WTC11 (cell line): Measurements from ENCODE around the gene TMA16. TPM values are rescaled to one million over a fixed set of nuclear protein-coding genes. Genes with fewer than 3 reads are reported as not detected.

ENCODE experiments used
- ATAC-seq: fragments of 200-7000 bp; cut with Tn5 transposase; 2 replicates; pipeline ENCODE4 v1.10.0; 2021; ENCODE audit warnings: mild to moderate bottlenecking, moderate library complexity
- CTCF ChIA-PET: fragments of 300-600 bp; sonication (Branson Sonifier 250); formaldehyde crosslinking; loops from one replicate; lab custom pipeline; 2021; ENCODE audit warnings: antibody characterized with exemption; lab: Charles Lee
- POLR2A ChIA-PET: fragments of 350-600 bp; sonication (Branson Sonifier 250); formaldehyde crosslinking; loops from one replicate; lab custom pipeline; 2021; ENCODE audit warnings: antibody characterized with exemption; lab: Charles Lee
- DNase-seq: peaks from one replicate; pipeline ENCODE4 v3.0.0; 2021; ENCODE audit warnings: low spot score
- H3K27ac Mint-ChIP-seq: 2 replicates; pipeline ENCODE4 v1.8.0; 2021; ENCODE audit warnings: mixed read lengths
- H3K27me3 Mint-ChIP-seq: 2 replicates; pipeline ENCODE4 v1.8.0; 2021; ENCODE audit warnings: low read depth, mild to moderate bottlenecking, moderate library complexity, mixed read lengths
- H3K36me3 Mint-ChIP-seq: 2 replicates; pipeline ENCODE4 v1.8.0; 2021; ENCODE audit warnings: mixed read lengths
- H3K4me1 Mint-ChIP-seq: 2 replicates; pipeline ENCODE4 v1.8.0; 2022; ENCODE audit warnings: mixed read lengths
- H3K4me3 Mint-ChIP-seq: 2 replicates; pipeline ENCODE4 v1.8.0; 2021; ENCODE audit warnings: mild to moderate bottlenecking, moderate library complexity, mixed read lengths
- H3K9me3 Mint-ChIP-seq: 2 replicates; pipeline ENCODE4 v1.8.0; 2021; ENCODE audit warnings: mixed read lengths
- ATF1 ChIP-seq: sonication (generic); formaldehyde crosslinking; IDR thresholded peaks from 2 replicates; pipeline ENCODE4 v1.8.1; 2023; ENCODE audit warnings: mild to moderate bottlenecking, moderate library complexity, missing genetic modification reagents
- ATF6 ChIP-seq: sonication (generic); formaldehyde crosslinking; IDR thresholded peaks from 2 replicates; pipeline ENCODE4 v1.8.1; 2023; ENCODE audit warnings: mild to moderate bottlenecking, missing genetic modification reagents
- CTCF ChIP-seq: fragments of 200-600 bp; IDR thresholded peaks from 2 replicates; pipeline ENCODE4 v1.8.0; 2022; ENCODE audit warnings: antibody characterized with exemption
- ERG ChIP-seq: fragments of 250-450 bp; sonication (Bioruptor Pico); IDR thresholded peaks from 2 replicates; pipeline ENCODE4 v1.8.0; 2021; ENCODE audit warnings: mild to moderate bottlenecking
- ETV6 ChIP-seq: sonication (generic); formaldehyde crosslinking; IDR thresholded peaks from 2 replicates; pipeline ENCODE4 v1.8.1; 2022; ENCODE audit warnings: mild to moderate bottlenecking, missing genetic modification reagents
- FOXK1 ChIP-seq: sonication (generic); formaldehyde crosslinking; IDR thresholded peaks from 2 replicates; pipeline ENCODE4 v1.8.0; 2022; ENCODE audit warnings: mild to moderate bottlenecking, moderate library complexity, missing genetic modification reagents
- GRHL2 ChIP-seq: fragments of 250-450 bp; sonication (Bioruptor Pico); IDR thresholded peaks from 2 replicates; pipeline ENCODE4 v1.8.0; 2022; ENCODE audit warnings: mild to moderate bottlenecking, moderate library complexity; ENCODE audit not compliant: insufficient replicate concordance, severe bottlenecking
- TP53 ChIP-seq: sonication (generic); formaldehyde crosslinking; IDR thresholded peaks from 2 replicates; pipeline ENCODE4 v1.8.1; 2023; ENCODE audit warnings: mild to moderate bottlenecking, missing genetic modification reagents
- total RNA-seq: library from RNA; stranded (reverse); gene quantifications from 3 replicates; pipeline ENCODE4 v1.2.3, GENCODE V29; 2021
- TF ChIP-seq, protein P1 (sequence below): sonication (generic); formaldehyde crosslinking; IDR thresholded peaks from 2 replicates; pipeline ENCODE4 v1.8.0; 2022; ENCODE audit warnings: missing genetic modification reagents
- TF ChIP-seq, protein P2 (sequence below): sonication (generic); formaldehyde crosslinking; IDR thresholded peaks from 2 replicates; pipeline ENCODE4 v1.8.0; 2022; ENCODE audit warnings: mild to moderate bottlenecking, missing genetic modification reagents
- TF ChIP-seq, protein P3 (sequence below): fragments of 250-450 bp; sonication (Bioruptor Pico); IDR thresholded peaks from 2 replicates; pipeline ENCODE4 v1.9.0; 2021; ENCODE audit warnings: mild to moderate bottlenecking, borderline replicate concordance

Gene TMA16
- total RNA-seq, 1 experiment from 2014 or later = 63.7 TPM

DNA sequence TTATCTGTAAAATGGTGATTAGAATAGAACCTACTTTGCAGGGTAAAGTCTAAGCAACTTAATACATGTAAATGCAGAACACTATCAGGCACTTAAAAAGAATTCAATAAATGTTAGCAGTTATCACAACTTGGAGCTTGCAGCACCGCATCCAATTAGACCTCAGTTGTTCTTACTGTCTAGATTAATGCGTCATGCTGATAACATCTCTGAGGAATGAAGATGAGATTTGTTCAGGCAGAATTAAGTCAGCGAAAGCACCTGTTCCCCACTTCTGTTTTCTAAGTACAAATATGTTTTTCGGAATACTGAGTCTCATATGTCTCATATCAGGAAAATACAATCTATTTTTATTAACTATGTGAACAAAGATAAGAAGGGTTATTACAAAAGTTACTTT, 58.7 kb downstream of the TMA16 start:
- POLR2A ChIA-PET = no interaction called here
- Mint-ChIP-seq H3K27me3 (no peaks in the 10 kb centered on the region), H3K4me1 (peaks cover 2% of the 10 kb centered on the region; the same call in 1 of the 2 replicates), H3K9me3 (no peaks in the 10 kb centered on the region), H3K4me3 (no peak overlapping the region), H3K27ac (no peak overlapping the region), H3K36me3 (no peaks in the 10 kb centered on the region)
- CTCF ChIA-PET = interaction anchor here (1.5 kb wide), 1 partner anchor 128 kb away, joined by 6 read pairs; no protein-coding TSS in a partner anchor
- TF ChIP-seq GRHL2 (no peak), FOXK1 (CRISPR knock-in tag) (no peak), ERG (CRISPR knock-in tag) (no peak), ATF1 (no peak), ATF6 (CRISPR knock-in tag) (no peak), ETV6 (CRISPR knock-in tag) (no peak)
- TF ChIP-seq, protein P1, sequence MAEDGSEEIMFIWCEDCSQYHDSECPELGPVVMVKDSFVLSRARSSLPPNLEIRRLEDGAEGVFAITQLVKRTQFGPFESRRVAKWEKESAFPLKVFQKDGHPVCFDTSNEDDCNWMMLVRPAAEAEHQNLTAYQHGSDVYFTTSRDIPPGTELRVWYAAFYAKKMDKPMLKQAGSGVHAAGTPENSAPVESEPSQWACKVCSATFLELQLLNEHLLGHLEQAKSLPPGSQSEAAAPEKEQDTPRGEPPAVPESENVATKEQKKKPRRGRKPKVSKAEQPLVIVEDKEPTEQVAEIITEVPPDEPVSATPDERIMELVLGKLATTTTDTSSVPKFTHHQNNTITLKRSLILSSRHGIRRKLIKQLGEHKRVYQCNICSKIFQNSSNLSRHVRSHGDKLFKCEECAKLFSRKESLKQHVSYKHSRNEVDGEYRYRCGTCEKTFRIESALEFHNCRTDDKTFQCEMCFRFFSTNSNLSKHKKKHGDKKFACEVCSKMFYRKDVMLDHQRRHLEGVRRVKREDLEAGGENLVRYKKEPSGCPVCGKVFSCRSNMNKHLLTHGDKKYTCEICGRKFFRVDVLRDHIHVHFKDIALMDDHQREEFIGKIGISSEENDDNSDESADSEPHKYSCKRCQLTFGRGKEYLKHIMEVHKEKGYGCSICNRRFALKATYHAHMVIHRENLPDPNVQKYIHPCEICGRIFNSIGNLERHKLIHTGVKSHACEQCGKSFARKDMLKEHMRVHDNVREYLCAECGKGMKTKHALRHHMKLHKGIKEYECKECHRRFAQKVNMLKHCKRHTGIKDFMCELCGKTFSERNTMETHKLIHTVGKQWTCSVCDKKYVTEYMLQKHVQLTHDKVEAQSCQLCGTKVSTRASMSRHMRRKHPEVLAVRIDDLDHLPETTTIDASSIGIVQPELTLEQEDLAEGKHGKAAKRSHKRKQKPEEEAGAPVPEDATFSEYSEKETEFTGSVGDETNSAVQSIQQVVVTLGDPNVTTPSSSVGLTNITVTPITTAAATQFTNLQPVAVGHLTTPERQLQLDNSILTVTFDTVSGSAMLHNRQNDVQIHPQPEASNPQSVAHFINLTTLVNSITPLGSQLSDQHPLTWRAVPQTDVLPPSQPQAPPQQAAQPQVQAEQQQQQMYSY (CRISPR knock-in tag) = no peak
- TF ChIP-seq, protein P2, sequence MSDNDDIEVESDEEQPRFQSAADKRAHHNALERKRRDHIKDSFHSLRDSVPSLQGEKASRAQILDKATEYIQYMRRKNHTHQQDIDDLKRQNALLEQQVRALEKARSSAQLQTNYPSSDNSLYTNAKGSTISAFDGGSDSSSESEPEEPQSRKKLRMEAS (CRISPR knock-in tag) = no peak
- ATAC-seq (no peak), DNase-seq (no peak)

DNA sequence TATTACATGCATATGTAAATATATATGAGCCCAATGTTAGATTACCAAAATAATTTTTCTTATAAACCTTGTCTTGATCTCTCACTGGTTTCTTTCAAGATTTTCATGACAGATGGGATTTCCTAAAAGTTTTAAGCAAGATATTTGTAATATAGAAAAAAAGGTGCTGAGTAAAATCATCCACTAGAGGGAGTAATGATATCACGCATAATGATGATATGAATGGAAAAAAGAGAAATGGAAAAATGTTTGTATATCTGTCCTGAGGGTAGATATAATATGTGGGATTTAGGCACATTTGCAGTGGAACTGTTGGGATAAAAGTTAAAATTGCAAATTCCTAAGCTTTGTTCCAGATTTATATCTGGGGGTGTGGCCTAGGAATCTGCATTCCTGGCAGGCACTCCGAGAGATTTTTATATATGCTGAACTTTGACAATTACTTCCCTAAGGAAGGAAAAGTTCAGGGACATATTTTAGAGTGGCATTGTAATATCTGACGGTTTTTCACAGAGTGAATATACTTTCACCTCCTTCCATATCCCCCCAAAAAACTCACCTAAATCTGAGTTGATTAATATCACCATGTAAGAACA, 60.5 kb downstream of the TMA16 start:
- ATAC-seq = no peak
- Mint-ChIP-seq H3K27me3 (no peaks in the 10 kb centered on the region), H3K4me3 (no peak overlapping the region), H3K27ac (no peak overlapping the region), H3K9me3 (no peaks in the 10 kb centered on the region; the same call in 1 of the 2 replicates), H3K4me1 (no peaks in the 10 kb centered on the region), H3K36me3 (no peaks in the 10 kb centered on the region)
- POLR2A ChIA-PET = no interaction called here
- TF ChIP-seq, protein P3, sequence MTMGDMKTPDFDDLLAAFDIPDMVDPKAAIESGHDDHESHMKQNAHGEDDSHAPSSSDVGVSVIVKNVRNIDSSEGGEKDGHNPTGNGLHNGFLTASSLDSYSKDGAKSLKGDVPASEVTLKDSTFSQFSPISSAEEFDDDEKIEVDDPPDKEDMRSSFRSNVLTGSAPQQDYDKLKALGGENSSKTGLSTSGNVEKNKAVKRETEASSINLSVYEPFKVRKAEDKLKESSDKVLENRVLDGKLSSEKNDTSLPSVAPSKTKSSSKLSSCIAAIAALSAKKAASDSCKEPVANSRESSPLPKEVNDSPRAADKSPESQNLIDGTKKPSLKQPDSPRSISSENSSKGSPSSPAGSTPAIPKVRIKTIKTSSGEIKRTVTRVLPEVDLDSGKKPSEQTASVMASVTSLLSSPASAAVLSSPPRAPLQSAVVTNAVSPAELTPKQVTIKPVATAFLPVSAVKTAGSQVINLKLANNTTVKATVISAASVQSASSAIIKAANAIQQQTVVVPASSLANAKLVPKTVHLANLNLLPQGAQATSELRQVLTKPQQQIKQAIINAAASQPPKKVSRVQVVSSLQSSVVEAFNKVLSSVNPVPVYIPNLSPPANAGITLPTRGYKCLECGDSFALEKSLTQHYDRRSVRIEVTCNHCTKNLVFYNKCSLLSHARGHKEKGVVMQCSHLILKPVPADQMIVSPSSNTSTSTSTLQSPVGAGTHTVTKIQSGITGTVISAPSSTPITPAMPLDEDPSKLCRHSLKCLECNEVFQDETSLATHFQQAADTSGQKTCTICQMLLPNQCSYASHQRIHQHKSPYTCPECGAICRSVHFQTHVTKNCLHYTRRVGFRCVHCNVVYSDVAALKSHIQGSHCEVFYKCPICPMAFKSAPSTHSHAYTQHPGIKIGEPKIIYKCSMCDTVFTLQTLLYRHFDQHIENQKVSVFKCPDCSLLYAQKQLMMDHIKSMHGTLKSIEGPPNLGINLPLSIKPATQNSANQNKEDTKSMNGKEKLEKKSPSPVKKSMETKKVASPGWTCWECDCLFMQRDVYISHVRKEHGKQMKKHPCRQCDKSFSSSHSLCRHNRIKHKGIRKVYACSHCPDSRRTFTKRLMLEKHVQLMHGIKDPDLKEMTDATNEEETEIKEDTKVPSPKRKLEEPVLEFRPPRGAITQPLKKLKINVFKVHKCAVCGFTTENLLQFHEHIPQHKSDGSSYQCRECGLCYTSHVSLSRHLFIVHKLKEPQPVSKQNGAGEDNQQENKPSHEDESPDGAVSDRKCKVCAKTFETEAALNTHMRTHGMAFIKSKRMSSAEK = no peak
- TF ChIP-seq CTCF (peak; percentile 68), TP53 (CRISPR knock-in tag) (no peak)
- no peak for DNase-seq
- CTCF ChIA-PET = interaction anchor here (1.0 to 3.1 kb wide), 2 partner anchors 9 to 457 kb away, joined by 3 to 15 read pairs; no protein-coding TSS in a partner anchor
